Endothelial cell (in vitro differentiated cells): ENCODE results near the gene ERCC6L. TPM values are rescaled to one million over a fixed set of nuclear protein-coding genes. Genes with fewer than 3 reads are reported as not detected.

Experiments used
- DNase-seq: peaks from one replicate; pipeline ENCODE4 v3.0.0; 2021; ENCODE audit warnings: low spot score
- H3K27ac Mint-ChIP-seq: one replicate; pipeline ENCODE4 v1.8.0; 2021; ENCODE audit warnings: mixed read lengths, inconsistent platforms; ENCODE audit not compliant: unreplicated experiment
- H3K27me3 Mint-ChIP-seq: one replicate; pipeline ENCODE4 v1.8.0; 2021; ENCODE audit warnings: mild to moderate bottlenecking, moderate library complexity, mixed read lengths, inconsistent platforms; ENCODE audit not compliant: unreplicated experiment
- H3K36me3 Mint-ChIP-seq: one replicate; pipeline ENCODE4 v1.8.0; 2021; ENCODE audit warnings: mild to moderate bottlenecking, low read depth, mixed read lengths, inconsistent platforms; ENCODE audit not compliant: unreplicated experiment
- H3K4me1 Mint-ChIP-seq: one replicate; pipeline ENCODE4 v1.8.0; 2021; ENCODE audit warnings: mild to moderate bottlenecking, mixed read lengths, inconsistent platforms; ENCODE audit not compliant: unreplicated experiment
- H3K4me3 Mint-ChIP-seq: one replicate; pipeline ENCODE4 v1.8.0; 2021; ENCODE audit warnings: mild to moderate bottlenecking, mixed read lengths, inconsistent platforms; ENCODE audit not compliant: unreplicated experiment
- H3K9me3 Mint-ChIP-seq: one replicate; pipeline ENCODE4 v1.8.0; 2021; ENCODE audit warnings: mixed read lengths, inconsistent platforms; ENCODE audit not compliant: unreplicated experiment
- CTCF ChIP-seq: fragments of 200-600 bp; sonication (generic); IDR thresholded peaks from one replicate; pipeline ENCODE4 v1.5.0; 2021; ENCODE audit warnings: antibody characterized with exemption; ENCODE audit not compliant: unreplicated experiment
- total RNA-seq: library from RNA; stranded (reverse); fragmentation: NEBNext Ultra II Directional; extraction: Animal tissue kit (Norgen Biotek cat#: 25700); gene quantifications from one replicate; pipeline ENCODE4 v1.2.1, GENCODE V29; 2021; ENCODE audit not compliant: unreplicated experiment

ERCC6L gene
- total RNA-seq, 1 donor from 2014 or later, result 1.7 TPM

- Mint-ChIP-seq H3K36me3 (peaks cover 26% of the 10 kb centered on the region), H3K4me3 (no peak overlapping the region), H3K9me3 (no peaks in the 10 kb centered on the region), H3K27ac (no peak overlapping the region), H3K4me1 (peaks cover 16% of the 10 kb centered on the region), H3K27me3 (peaks cover 5% of the 10 kb centered on the region)
- TF ChIP-seq CTCF, result no peak
- no peak for DNase-seq
These were observed 31.6 kb upstream of the ERCC6L start for GRCh38 chrX:72270316-72270866.

- Mint-ChIP-seq H3K4me1 (peaks cover 11% of the 10 kb centered on the region), H3K36me3 (peaks cover 21% of the 10 kb centered on the region), H3K9me3 (no peaks in the 10 kb centered on the region), H3K27ac (no peak overlapping the region), H3K27me3 (peaks cover 5% of the 10 kb centered on the region), H3K4me3 (no peak overlapping the region)
- TF ChIP-seq CTCF, result no peak
- no peak for DNase-seq
These were observed 30.9 kb upstream of the ERCC6L start for GRCh38 chrX:72269671-72270251.

GRCh38 chrX:72268597-72269365 is 30.0 kb upstream of the ERCC6L start:
- H3K9me3 Mint-ChIP-seq, result no peaks in the 10 kb centered on the region
- no peak overlapping the region for H3K27ac Mint-ChIP-seq
- no peak for DNase-seq
- H3K36me3 Mint-ChIP-seq, result peaks cover 12% of the 10 kb centered on the region
- no peak for TF ChIP-seq CTCF
- H3K4me1 Mint-ChIP-seq, result peaks cover 2% of the 10 kb centered on the region
- no peak overlapping the region for H3K4me3 Mint-ChIP-seq
- peaks cover 1% of the 10 kb centered on the region for H3K27me3 Mint-ChIP-seq

GRCh38 chrX:72265263-72265662 is 26.4 kb upstream of the ERCC6L start:
- H3K27ac Mint-ChIP-seq, result no peak overlapping the region
- no peak overlapping the region for H3K4me3 Mint-ChIP-seq
- H3K9me3 Mint-ChIP-seq, result no peaks in the 10 kb centered on the region
- no peak for TF ChIP-seq CTCF
- peaks cover 1% of the 10 kb centered on the region for H3K27me3 Mint-ChIP-seq
- DNase-seq, result no peak
- H3K36me3 Mint-ChIP-seq, result no peaks in the 10 kb centered on the region
- H3K4me1 Mint-ChIP-seq, result no peaks in the 10 kb centered on the region

GRCh38 chrX:72262077-72262476 is 23.2 kb upstream of the ERCC6L start:
- Mint-ChIP-seq H3K4me3 (no peak overlapping the region), H3K27me3 (peaks cover 1% of the 10 kb centered on the region), H3K9me3 (no peaks in the 10 kb centered on the region), H3K27ac (no peak overlapping the region), H3K4me1 (no peaks in the 10 kb centered on the region), H3K36me3 (no peaks in the 10 kb centered on the region)
- no peak for DNase-seq
- no peak for TF ChIP-seq CTCF
